HG03439 (cell line): ENCODE measurements around the gene SPRY1.

Experiments
- ATAC-seq: cut with Tn5 transposase; IDR thresholded peaks from one replicate; pipeline ENCODE4 v1.9.1; 2021; ENCODE audit warnings: mild to moderate bottlenecking, moderate library complexity; ENCODE audit not compliant: unreplicated experiment

Gene SPRY1

GRCh38 chr4:123378794-123379193 is 17.8 kb upstream of the SPRY1 start:
- ATAC-seq: no peak

DNA sequence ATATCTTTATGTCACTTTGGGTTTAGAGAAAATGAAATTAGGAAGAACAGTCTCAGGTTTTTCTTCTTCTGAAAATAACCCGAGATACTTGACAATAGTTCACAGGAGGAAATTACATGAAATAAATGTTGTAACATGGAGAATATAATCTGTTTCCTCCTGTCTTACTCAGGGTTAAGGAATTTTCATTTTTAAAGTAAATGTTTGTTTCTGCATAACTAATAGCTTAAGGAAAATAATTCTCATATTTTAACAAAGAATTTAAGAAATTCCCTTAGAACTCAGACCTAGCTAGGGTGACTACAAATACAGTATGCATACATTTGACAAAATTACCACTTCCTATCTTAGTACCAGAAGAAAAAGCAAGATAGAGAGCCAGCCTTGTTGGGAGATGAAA is 17.2 kb upstream of the SPRY1 start:
- no peak for ATAC-seq

- ATAC-seq: no peak
Measured at GRCh38 chr4:123380728-123381716, 15.6 kb upstream of the SPRY1 start.

DNA sequence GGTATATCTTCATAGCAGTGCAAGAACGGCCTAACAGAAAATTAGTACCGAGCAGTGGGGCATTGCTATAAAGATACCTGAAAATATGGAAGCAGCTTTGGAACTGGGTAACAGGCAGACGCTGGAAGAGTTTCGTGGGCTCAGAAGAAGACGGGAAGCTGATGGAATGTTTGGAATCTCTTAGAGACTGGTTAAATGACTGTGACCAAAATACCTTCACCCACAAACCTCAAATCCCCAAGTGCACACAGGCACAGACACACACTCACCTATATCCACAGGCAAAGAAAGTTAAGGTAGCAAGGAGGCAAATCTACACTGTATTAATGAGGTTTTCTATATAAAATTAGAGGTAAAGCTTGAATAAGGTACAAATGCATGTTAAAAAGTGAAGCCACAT is 14.6 kb upstream of the SPRY1 start:
- no peak for ATAC-seq

DNA sequence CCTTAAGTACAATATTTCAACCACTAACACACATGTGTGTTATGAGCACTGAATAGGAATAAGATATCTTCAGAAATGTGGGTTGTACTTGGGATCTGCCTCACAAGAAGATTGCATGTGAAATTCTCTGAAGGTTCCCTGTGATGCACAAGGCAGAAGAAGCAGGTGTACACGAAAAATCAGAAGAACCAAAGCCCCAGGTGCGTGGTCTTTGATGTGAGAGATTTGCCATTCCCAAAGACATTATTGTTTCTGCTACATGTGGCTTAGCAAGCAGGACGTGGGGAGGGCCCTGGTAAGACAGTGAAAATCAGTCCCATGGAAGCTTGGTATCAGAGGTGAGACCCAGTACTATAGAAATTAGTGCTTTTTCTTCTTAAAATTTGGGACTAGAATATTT is 13.0 kb upstream of the SPRY1 start:
- ATAC-seq: no peak

- ATAC-seq: no peak
Measured at GRCh38 chr4:123386609-123387008, 10.0 kb upstream of the SPRY1 start.

GRCh38 chr4:123390846-123391456 is 5.6 kb upstream of the SPRY1 start:
- ATAC-seq: peak; percentile 51

GRCh38 chr4:123393721-123394120 is 2.9 kb upstream of the SPRY1 start:
- no peak for ATAC-seq

DNA sequence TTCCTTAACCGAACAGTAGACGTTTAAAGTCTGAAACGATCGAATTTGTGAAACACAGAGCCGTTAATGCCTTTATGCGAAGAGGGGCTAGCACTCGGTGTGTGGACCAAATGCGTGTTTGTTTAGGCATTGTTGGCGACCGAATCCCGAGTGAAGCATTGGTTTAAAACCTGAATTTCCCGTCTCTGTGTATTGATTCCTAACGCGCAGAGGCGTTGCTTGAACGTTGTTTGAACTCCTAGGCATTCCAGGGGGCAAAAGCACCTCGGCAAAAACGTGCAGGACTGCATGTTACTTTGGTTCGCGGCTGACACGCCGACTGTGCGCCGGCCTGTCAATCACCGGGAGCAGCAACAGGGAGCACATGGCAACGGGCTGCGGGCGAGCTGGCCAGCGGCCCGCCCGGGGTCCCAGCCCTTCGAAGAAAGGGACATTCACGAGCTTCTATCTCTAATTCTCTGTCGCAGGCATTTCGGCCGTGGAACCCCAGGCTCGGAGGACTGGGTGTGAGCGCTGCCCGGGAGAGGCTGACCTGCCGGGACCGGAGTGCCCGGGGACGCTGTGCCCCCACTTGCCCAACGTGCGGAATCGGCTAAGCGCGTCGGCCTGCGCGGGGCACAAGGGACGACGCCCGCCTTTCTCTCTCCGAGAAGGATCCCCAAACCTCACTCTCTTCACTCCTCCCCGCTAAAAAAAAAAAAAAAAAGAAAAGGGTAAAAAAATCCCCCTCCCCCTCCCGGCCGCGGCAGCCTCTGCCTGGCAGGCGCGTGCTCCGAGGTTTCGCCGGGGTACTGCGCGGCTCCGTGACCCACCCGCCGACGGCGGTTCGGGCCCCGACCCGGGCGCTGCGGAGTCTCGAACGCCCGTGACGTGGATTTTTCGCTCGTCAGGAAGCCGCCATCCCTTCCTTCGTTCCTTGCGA is 810 bp downstream of the SPRY1 start:
- ATAC-seq: peak; percentile 27

DNA sequence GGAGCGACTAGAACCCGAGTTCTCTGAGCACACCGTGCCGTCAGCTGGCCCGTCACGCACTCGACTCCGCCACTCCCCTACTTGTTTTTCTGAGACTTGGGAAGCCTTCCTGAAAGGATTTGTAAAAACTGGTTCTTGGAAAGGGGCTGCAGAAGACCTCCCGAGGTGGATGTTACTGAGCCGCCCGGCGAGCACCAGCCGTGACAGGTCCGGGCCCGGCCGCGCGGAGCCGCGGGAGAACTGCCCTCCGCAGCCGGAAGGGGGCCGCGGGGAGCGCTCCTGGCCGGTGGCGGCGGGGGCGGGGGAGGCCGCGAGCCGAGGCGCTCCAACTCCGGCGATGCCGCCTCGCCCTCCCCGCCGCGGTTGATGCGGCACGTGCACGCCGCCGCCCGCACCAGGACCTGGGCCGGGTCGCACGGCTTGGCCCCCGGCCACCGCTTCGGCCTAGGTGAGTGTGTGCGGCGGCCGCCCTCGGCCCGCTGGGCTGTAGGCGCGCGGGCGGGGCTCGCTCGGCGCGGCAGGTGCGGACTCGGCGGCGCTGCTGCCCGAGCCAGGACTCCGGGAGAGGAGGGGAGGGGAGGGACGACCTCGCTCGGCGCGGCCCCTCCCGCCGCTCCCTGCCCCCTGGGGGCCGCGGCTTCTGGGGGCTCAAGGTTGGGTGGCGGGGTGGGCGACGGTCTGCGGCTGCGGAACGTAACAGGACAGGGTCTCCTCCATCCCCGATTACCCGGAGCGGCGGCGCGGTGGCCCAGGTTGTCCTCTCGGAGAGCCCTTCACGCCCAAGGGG is 1.7 kb downstream of the SPRY1 start:
- peak; percentile 61 for ATAC-seq

GRCh38 chr4:123398853-123399626 is 2.4 kb downstream of the SPRY1 start:
- ATAC-seq: no peak

- no peak for ATAC-seq
Measured at GRCh38 chr4:123399627-123400358, 3.2 kb downstream of the SPRY1 start.

- no peak for ATAC-seq
Measured at GRCh38 chr4:123401271-123402120, 4.9 kb downstream of the SPRY1 start.

DNA sequence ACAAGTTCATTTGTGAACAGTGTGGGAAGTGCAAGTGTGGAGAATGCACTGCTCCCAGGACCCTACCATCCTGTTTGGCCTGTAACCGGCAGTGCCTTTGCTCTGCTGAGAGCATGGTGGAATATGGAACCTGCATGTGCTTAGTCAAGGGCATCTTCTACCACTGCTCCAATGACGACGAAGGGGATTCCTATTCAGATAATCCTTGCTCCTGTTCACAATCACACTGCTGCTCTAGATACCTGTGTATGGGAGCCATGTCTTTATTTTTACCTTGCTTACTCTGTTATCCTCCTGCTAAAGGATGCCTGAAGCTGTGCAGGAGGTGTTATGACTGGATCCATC is 5.5 kb downstream of the SPRY1 start:
- ATAC-seq: no peak

GRCh38 chr4:123403080-123403604 is 6.5 kb downstream of the SPRY1 start:
- no peak for ATAC-seq

- no peak for ATAC-seq
Measured at GRCh38 chr4:123404533-123404932, 7.9 kb downstream of the SPRY1 start.

DNA sequence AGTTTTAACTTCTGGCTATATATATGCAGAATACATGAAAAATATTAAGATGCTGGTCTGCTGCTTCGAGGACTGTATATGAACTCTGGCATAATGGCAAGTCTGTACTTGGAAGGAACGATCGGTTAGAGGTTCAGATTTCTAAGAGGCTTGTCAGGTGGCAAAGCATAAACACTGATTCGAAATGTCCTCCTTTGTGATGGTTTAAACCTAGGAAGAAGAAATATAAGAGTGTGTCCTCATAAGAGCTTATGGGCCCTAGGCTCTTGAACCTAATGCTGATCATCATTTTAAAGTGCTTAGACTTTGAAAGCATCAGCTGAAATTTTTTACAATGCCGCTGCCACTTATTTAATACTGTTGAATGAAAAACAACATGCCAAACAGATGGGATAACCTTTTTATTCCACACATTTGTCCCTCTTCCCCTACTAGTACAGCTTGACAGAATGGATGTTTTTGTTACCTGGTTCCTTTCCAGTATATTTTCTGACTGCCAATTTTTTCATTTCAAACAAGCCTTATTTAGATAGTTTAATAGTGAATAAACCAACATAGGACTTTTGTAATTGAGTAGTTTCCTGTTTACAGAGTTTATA is 8.8 kb downstream of the SPRY1 start:
- ATAC-seq: no peak
